Mesothelial cell of epicardium (in vitro differentiated cells): ENCODE data around the gene ECI1. TPM values are rescaled to one million over a fixed set of nuclear protein-coding genes. Genes with fewer than 3 reads are reported as not detected.
A peak's percentile ranks its signal among the peaks of the same experiment; 100 is the strongest.

Experiments used
- DNase-seq, 2 experiments: peaks; one replicate each; pipeline ENCODE4 v3.0.0; 2021; ENCODE audit warnings: low spot score in 2 of 2; ENCODE audit not compliant: unreplicated experiment in 2 of 2
- H3K27ac Mint-ChIP-seq: 2 replicates; pipeline ENCODE4 v1.8.0; 2021; ENCODE audit warnings: mixed read lengths
- H3K27me3 Mint-ChIP-seq: 2 replicates; pipeline ENCODE4 v1.8.0; 2021; ENCODE audit warnings: low read depth, mixed read lengths
- H3K36me3 Mint-ChIP-seq: 2 replicates; pipeline ENCODE4 v1.8.0; 2021; ENCODE audit warnings: mixed read lengths
- H3K4me1 Mint-ChIP-seq: 2 replicates; pipeline ENCODE4 v1.8.0; 2021; ENCODE audit warnings: mixed read lengths
- H3K4me3 Mint-ChIP-seq: 2 replicates; pipeline ENCODE4 v1.8.0; 2021; ENCODE audit warnings: mild to moderate bottlenecking, moderate library complexity, mixed read lengths
- H3K9me3 Mint-ChIP-seq: 2 replicates; pipeline ENCODE4 v1.8.0; 2021; ENCODE audit warnings: mixed read lengths
- CTCF ChIP-seq: fragments of 200-600 bp; sonication (generic); IDR thresholded peaks from one replicate; pipeline ENCODE4 v1.5.0; 2021; ENCODE audit warnings: antibody characterized with exemption; ENCODE audit not compliant: unreplicated experiment
- total RNA-seq: library from RNA; stranded (reverse); gene quantifications from 3 replicates; pipeline ENCODE4 v1.2.1, GENCODE V29; 2021

Gene ECI1
- total RNA-seq, 1 donor from 2014 or later = 53.3 TPM

GRCh38 chr16:2210009-2210332, 41.4 kb downstream of the ECI1 start:
- peaks cover 19% of the 10 kb centered on the region for H3K4me1 Mint-ChIP-seq
- peaks cover 6% of the 10 kb centered on the region for H3K36me3 Mint-ChIP-seq
- no peak overlapping the region for H3K4me3 Mint-ChIP-seq
- H3K27me3 Mint-ChIP-seq = no peaks in the 10 kb centered on the region
- no peaks in the 10 kb centered on the region for H3K9me3 Mint-ChIP-seq
- TF ChIP-seq CTCF = no peak
- DNase-seq = peak in 1 of 2 experiments; percentile 20
- H3K27ac Mint-ChIP-seq = no peak overlapping the region

- no peak overlapping the region for H3K27ac Mint-ChIP-seq
- H3K36me3 Mint-ChIP-seq = peaks cover 6% of the 10 kb centered on the region
- no peaks in the 10 kb centered on the region for H3K27me3 Mint-ChIP-seq
- no peak for DNase-seq
- TF ChIP-seq CTCF = no peak
- no peak overlapping the region for H3K4me3 Mint-ChIP-seq
- H3K9me3 Mint-ChIP-seq = no peaks in the 10 kb centered on the region
- H3K4me1 Mint-ChIP-seq = peaks cover 22% of the 10 kb centered on the region
Observed at GRCh38 chr16:2209258-2210008, 42.0 kb downstream of the ECI1 start.

- Mint-ChIP-seq H3K27ac (no peak overlapping the region), H3K9me3 (no peaks in the 10 kb centered on the region), H3K4me3 (no peak overlapping the region), H3K27me3 (no peaks in the 10 kb centered on the region), H3K36me3 (peaks cover 6% of the 10 kb centered on the region), H3K4me1 (peaks cover 24% of the 10 kb centered on the region)
- DNase-seq = no peak
- TF ChIP-seq CTCF = no peak
Observed at GRCh38 chr16:2208772-2209171, 42.6 kb downstream of the ECI1 start.

- H3K36me3 Mint-ChIP-seq = peaks cover 6% of the 10 kb centered on the region
- no peak overlapping the region for H3K27ac Mint-ChIP-seq
- H3K27me3 Mint-ChIP-seq = no peaks in the 10 kb centered on the region
- peaks cover 20% of the 10 kb centered on the region for H3K4me1 Mint-ChIP-seq
- DNase-seq = no peak
- no peak overlapping the region for H3K4me3 Mint-ChIP-seq
- H3K9me3 Mint-ChIP-seq = no peaks in the 10 kb centered on the region
- TF ChIP-seq CTCF = no peak
Observed at GRCh38 chr16:2208308-2208707, 43.1 kb downstream of the ECI1 start.

- no peak for DNase-seq
- peaks cover 6% of the 10 kb centered on the region for H3K36me3 Mint-ChIP-seq
- H3K4me1 Mint-ChIP-seq = peaks cover 16% of the 10 kb centered on the region
- no peak for TF ChIP-seq CTCF
- H3K4me3 Mint-ChIP-seq = peak overlapping the region; percentile 79
- no peaks in the 10 kb centered on the region for H3K9me3 Mint-ChIP-seq
- H3K27me3 Mint-ChIP-seq = no peaks in the 10 kb centered on the region
- no peak overlapping the region for H3K27ac Mint-ChIP-seq
Observed at GRCh38 chr16:2207872-2208271, 43.5 kb downstream of the ECI1 start.
